Naive thymus-derived CD4-positive, alpha-beta T cell (primary cell): ENCODE results near the gene C9orf153. TPM values are rescaled to one million over a fixed set of nuclear protein-coding genes. Genes with fewer than 3 reads are reported as not detected.
A peak's percentile ranks its signal among the peaks of the same experiment; 100 is the strongest.

Experiments
- ATAC-seq: fragments of 150-1000 bp; cut with Tn5 transposase; 2 replicates; pipeline ENCODE4 v1.10.0; 2021; ENCODE audit warnings: mild to moderate bottlenecking, moderate library complexity
- CTCF ChIA-PET: fragments of 350-600 bp; sonication (Branson Sonifier 250); formaldehyde crosslinking; loops from one replicate; lab custom pipeline; 2021; ENCODE audit warnings: antibody characterized with exemption; lab: Charles Lee
- POLR2A ChIA-PET: fragments of 350-600 bp; sonication (Branson Sonifier 250); formaldehyde crosslinking; loops from one replicate; lab custom pipeline; 2021; ENCODE audit warnings: antibody characterized with exemption, inconsistent platforms; lab: Charles Lee
- DNase-seq, 9 donors: peaks; one replicate each; pipeline versions ENCODE4 v3.0.0 to v3.0.0-alpha.2; 2020 to 2022; ENCODE audit warnings: mixed read lengths in 1 of 9
- H3K27ac ChIP-seq: one replicate; pipeline ENCODE4 v1.7.0; 2013; ENCODE audit warnings: mild to moderate bottlenecking, low read depth, low read length, moderate library complexity
- H3K27me3 ChIP-seq, 2 donors: one replicate each; pipeline ENCODE4 v1.7.0; 2013; ENCODE audit warnings: low read length in 2 of 2, mild to moderate bottlenecking in 2 of 2, moderate library complexity in 2 of 2; ENCODE audit not compliant: control insufficient read depth in 2 of 2, insufficient read depth in 2 of 2
- H3K36me3 ChIP-seq, 3 experiments: 1 replicate in 2 of 3; 2 replicates in 1 of 3; pipeline ENCODE4 v1.7.0; 2013; ENCODE audit warnings: low read length in 3 of 3, mild to moderate bottlenecking in 3 of 3, moderate library complexity in 1 of 3; ENCODE audit not compliant: insufficient read depth in 3 of 3, control insufficient read depth in 2 of 3
- H3K4me1 ChIP-seq, 2 donors: one replicate each; pipeline ENCODE4 v1.7.0; 2013; ENCODE audit warnings: low read length in 2 of 2, mild to moderate bottlenecking in 2 of 2, moderate library complexity in 1 of 2; ENCODE audit not compliant: control insufficient read depth in 2 of 2, insufficient read depth in 2 of 2
- H3K4me3 ChIP-seq: 2 replicates; pipeline ENCODE4 v1.7.0; 2013; ENCODE audit warnings: mild to moderate bottlenecking, low read length
- H3K9me3 ChIP-seq, 3 experiments: 1 replicate in 2 of 3; 2 replicates in 1 of 3; pipeline ENCODE4 v1.7.0; 2013; ENCODE audit warnings: low read length in 3 of 3; ENCODE audit not compliant: control insufficient read depth in 2 of 3
- H3K27ac Mint-ChIP-seq, 9 donors: one replicate each; pipeline ENCODE4 v1.8.0; 2020 to 2022; ENCODE audit warnings: mixed read lengths in 9 of 9, mild to moderate bottlenecking in 8 of 9, moderate library complexity in 5 of 9, inconsistent platforms in 2 of 9
- H3K27me3 Mint-ChIP-seq, 5 donors: one replicate each; pipeline ENCODE4 v1.8.0; 2021 to 2022; ENCODE audit warnings: mixed read lengths in 5 of 5, mild to moderate bottlenecking in 1 of 5
- H3K36me3 Mint-ChIP-seq, 5 donors: one replicate each; pipeline ENCODE4 v1.8.0; 2020 to 2022; ENCODE audit warnings: mixed read lengths in 5 of 5, mild to moderate bottlenecking in 3 of 5, inconsistent platforms in 1 of 5
- H3K4me1 Mint-ChIP-seq, 7 donors: one replicate each; pipeline ENCODE4 v1.8.0; 2020 to 2022; ENCODE audit warnings: mixed read lengths in 7 of 7, mild to moderate bottlenecking in 3 of 7, inconsistent platforms in 1 of 7
- H3K4me3 Mint-ChIP-seq, 10 donors: one replicate each; pipeline ENCODE4 v1.8.0; 2020 to 2022; ENCODE audit warnings: mild to moderate bottlenecking in 10 of 10, mixed read lengths in 10 of 10, moderate library complexity in 6 of 10, inconsistent platforms in 2 of 10
- H3K9me3 Mint-ChIP-seq, 11 donors: one replicate each; pipeline ENCODE4 v1.8.0; 2020 to 2022; ENCODE audit warnings: mixed read lengths in 11 of 11, mild to moderate bottlenecking in 4 of 11, inconsistent platforms in 1 of 11, moderate library complexity in 1 of 11
- intact Hi-C, 2 donors: fragments of 100-400 bp; cut with micrococcal nuclease; formaldehyde crosslinking; loops; one replicate each; pipeline ENCODE4 v1.15.1; 2023
- polyA plus RNA-seq, 2 donors: library from polyadenylated mRNA; unstranded; fragments of 300-500 nt; fragmentation: Illumina TruSeq; gene quantifications; one replicate each; pipeline ENCODE4 v1.2.3, GENCODE V29; 2021
- total RNA-seq, 6 experiments: library from RNA in 5 of 6; stranded (reverse) in 5 of 6; gene quantifications; 1 replicate in 5 of 6; 2 replicates in 1 of 6; pipeline ENCODE4 v1.2.3 and lab custom pipeline; 2021 to 2026

C9orf153 gene
- total and polyA plus RNA-seq, 7 experiments from 2014 or later: 0.75 to 1.7 (median 1.0) TPM; not detected in 2

- Mint-ChIP-seq H3K27me3 (peaks cover 0 to 4% (median 2%) of the 10 kb centered on the region in 5 donors), H3K36me3 (no peaks in the 10 kb centered on the region), H3K4me3 (no peak overlapping the region), H3K4me1 (peaks cover 0 to 5% (median 0%) of the 10 kb centered on the region in 7 donors), H3K27ac (no peak overlapping the region), H3K9me3 (no peaks in the 10 kb centered on the region)
- ChIA-PET POLR2A (no interaction called here), CTCF (no interaction called here)
- DNase-seq: no peak
- Histone ChIP-seq H3K4me1 (no peaks in the 10 kb centered on the region), H3K27ac (no peak overlapping the region), H3K4me3 (no peak overlapping the region), H3K27me3 (no peaks in the 10 kb centered on the region), H3K9me3 (no peaks in the 10 kb centered on the region), H3K36me3 (no peaks in the 10 kb centered on the region)
- intact Hi-C loops: no loop called here
- no peak for ATAC-seq
These were observed 17.4 kb downstream of the C9orf153 start for GRCh38 chr9:86242071-86242470.

GRCh38 chr9:86241216-86241615, 18.2 kb downstream of the C9orf153 start:
- Histone ChIP-seq H3K36me3 (no peaks in the 10 kb centered on the region), H3K9me3 (no peaks in the 10 kb centered on the region), H3K27me3 (no peaks in the 10 kb centered on the region), H3K27ac (no peak overlapping the region), H3K4me3 (no peak overlapping the region), H3K4me1 (no peaks in the 10 kb centered on the region)
- Mint-ChIP-seq H3K4me1 (peaks cover 0 to 5% (median 0%) of the 10 kb centered on the region in 7 donors), H3K4me3 (no peak overlapping the region), H3K9me3 (no peaks in the 10 kb centered on the region), H3K27ac (no peak overlapping the region), H3K36me3 (no peaks in the 10 kb centered on the region), H3K27me3 (peaks cover 0 to 4% (median 0%) of the 10 kb centered on the region in 5 donors)
- ATAC-seq: no peak
- ChIA-PET CTCF (interaction anchor here (0.7 kb wide), 1 partner anchor 423 kb away, joined by 3 read pairs; no protein-coding TSS in a partner anchor), POLR2A (no interaction called here)
- no peak for DNase-seq
- intact Hi-C loops: no loop called here

DNA sequence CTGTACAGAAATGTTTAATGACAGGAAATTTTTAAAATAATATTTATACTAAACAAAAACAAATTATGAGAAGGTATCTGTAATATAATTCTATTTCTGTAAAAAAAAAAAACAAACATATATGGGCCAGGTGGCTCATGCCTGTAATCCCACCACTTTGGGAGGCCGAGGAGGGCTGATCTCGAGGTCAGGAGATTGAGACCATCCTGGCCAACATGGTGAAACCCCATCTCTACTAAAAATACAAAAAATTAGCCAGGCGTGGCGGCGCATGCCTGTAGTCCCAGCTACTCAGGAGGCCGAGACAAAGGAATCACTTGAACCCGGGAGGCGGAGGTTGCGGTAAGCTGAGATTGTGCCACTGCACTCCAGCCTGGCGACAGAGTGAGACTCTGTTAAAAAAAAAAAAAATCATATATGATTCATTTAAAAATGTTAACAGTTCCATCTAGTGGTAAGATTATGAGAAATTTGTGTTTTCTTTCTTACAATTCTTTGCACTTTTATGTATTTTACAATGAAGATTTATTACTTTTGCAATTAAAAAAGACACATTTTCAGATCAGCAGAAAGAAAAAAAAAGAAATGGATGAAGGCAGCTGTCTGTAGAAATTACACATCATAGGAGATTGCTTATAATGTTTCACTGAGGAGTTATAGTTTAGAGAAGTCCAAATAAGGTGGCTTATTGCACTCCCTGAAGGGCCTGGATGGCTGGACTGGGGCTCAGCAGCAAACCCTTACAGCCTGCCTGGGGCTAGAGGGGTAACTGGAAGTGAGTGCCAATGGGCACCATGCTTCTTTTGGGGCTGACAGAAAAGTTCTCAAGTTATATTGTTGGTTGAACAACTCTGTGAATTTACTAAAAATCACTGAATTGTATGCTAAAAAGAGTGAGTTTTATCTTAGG, 20.3 kb downstream of the C9orf153 start:
- CTCF ChIA-PET: no interaction called here
- POLR2A ChIA-PET: no interaction called here

DNA sequence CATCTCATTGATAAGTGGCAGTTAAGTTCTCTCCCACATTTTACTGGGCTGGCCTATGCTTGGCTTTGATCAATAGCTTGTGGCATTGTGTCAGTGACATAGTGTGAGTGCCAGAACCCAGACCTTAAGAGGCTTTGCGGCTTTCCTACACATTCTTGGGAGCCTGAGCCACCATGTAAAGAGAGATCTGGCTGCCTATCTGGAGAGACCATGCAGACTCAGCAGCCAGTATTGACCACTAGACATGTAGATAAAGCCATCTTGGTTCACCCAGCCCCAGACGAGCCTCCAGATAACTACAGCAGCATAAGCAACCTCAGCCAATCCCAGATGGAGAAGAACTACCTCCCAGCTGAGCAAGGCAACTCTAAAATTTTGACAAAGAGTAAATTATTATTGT, 28.6 kb downstream of the C9orf153 start:
- Mint-ChIP-seq H3K4me3 (no peak overlapping the region), H3K27me3 (peaks cover 0 to 10% (median 2%) of the 10 kb centered on the region in 5 donors), H3K9me3 (no peaks in the 10 kb centered on the region), H3K27ac (no peak overlapping the region), H3K4me1 (no peaks in the 10 kb centered on the region), H3K36me3 (peaks cover 0 to 3% (median 0%) of the 10 kb centered on the region in 5 donors)
- intact Hi-C loops: no loop called here
- Histone ChIP-seq H3K27me3 (no peaks in the 10 kb centered on the region), H3K4me3 (no peak overlapping the region), H3K4me1 (no peaks in the 10 kb centered on the region), H3K27ac (no peak overlapping the region), H3K9me3 (no peaks in the 10 kb centered on the region), H3K36me3 (no peaks in the 10 kb centered on the region)
- ChIA-PET POLR2A (no interaction called here), CTCF (no interaction called here)
- ATAC-seq: no peak
- DNase-seq: no peak

More for the DNA sequence above, 20.3 kb downstream of the C9orf153 start:
- no peak overlapping the region for H3K27ac ChIP-seq
- no peaks in the 10 kb centered on the region for H3K9me3 ChIP-seq
- H3K4me3 ChIP-seq: no peak overlapping the region
- no peaks in the 10 kb centered on the region for H3K36me3 ChIP-seq
- no peaks in the 10 kb centered on the region for H3K4me1 ChIP-seq
- peaks cover 0 to 5% (median 0%) of the 10 kb centered on the region in 7 donors for H3K4me1 Mint-ChIP-seq
- DNase-seq (no peak), ATAC-seq (no peak)
- peaks cover 0 to 3% (median 0%) of the 10 kb centered on the region in 5 donors for H3K36me3 Mint-ChIP-seq
- H3K27ac Mint-ChIP-seq: peak overlapping the region in 1 of 9 donors; percentile 22
- H3K27me3 ChIP-seq: no peaks in the 10 kb centered on the region
- H3K27me3 Mint-ChIP-seq: peaks cover 0 to 5% (median 0%) of the 10 kb centered on the region in 5 donors
- no peaks in the 10 kb centered on the region for H3K9me3 Mint-ChIP-seq
- intact Hi-C loops: no loop called here
- no peak overlapping the region for H3K4me3 Mint-ChIP-seq

- no peak overlapping the region for H3K27ac ChIP-seq
- Mint-ChIP-seq H3K27ac (no peak overlapping the region), H3K4me3 (no peak overlapping the region), H3K27me3 (peaks cover 2 to 14% (median 5%) of the 10 kb centered on the region in 5 donors), H3K9me3 (no peaks in the 10 kb centered on the region), H3K36me3 (no peaks in the 10 kb centered on the region), H3K4me1 (no peaks in the 10 kb centered on the region)
- H3K27me3 ChIP-seq: no peaks in the 10 kb centered on the region
- ATAC-seq (no peak), DNase-seq (no peak)
- no peaks in the 10 kb centered on the region for H3K36me3 ChIP-seq
- intact Hi-C loops: no loop called here
- ChIA-PET CTCF (no interaction called here), POLR2A (no interaction called here)
- no peaks in the 10 kb centered on the region for H3K4me1 ChIP-seq
- H3K4me3 ChIP-seq: no peak overlapping the region
- H3K9me3 ChIP-seq: no peaks in the 10 kb centered on the region
These were observed 36.8 kb downstream of the C9orf153 start for GRCh38 chr9:86222667-86223066.

GRCh38 chr9:86219606-86220005, 39.9 kb downstream of the C9orf153 start:
- no peaks in the 10 kb centered on the region for H3K9me3 Mint-ChIP-seq
- DNase-seq: no peak
- ChIA-PET CTCF (no interaction called here), POLR2A (no interaction called here)
- H3K4me1 Mint-ChIP-seq: no peaks in the 10 kb centered on the region
- no peaks in the 10 kb centered on the region for H3K36me3 Mint-ChIP-seq
- Histone ChIP-seq H3K27ac (no peak overlapping the region), H3K27me3 (no peaks in the 10 kb centered on the region), H3K36me3 (no peaks in the 10 kb centered on the region), H3K9me3 (no peaks in the 10 kb centered on the region), H3K4me1 (no peaks in the 10 kb centered on the region), H3K4me3 (no peak overlapping the region)
- intact Hi-C loops: no loop called here
- ATAC-seq: no peak
- H3K4me3 Mint-ChIP-seq: no peak overlapping the region
- peaks cover 2 to 14% (median 5%) of the 10 kb centered on the region in 5 donors for H3K27me3 Mint-ChIP-seq
- no peak overlapping the region for H3K27ac Mint-ChIP-seq
